Liver (tissue), 9 donors: Measurements from ENCODE around the gene NHERF1. TPM values are rescaled to one million over a fixed set of nuclear protein-coding genes. Genes with fewer than 3 reads are reported as not detected.

ENCODE experiments used
- DNase-seq: peaks from one replicate; pipeline ENCODE4 v3.0.0-alpha.2; 2017; ENCODE audit warnings: low spot score
- H3K27ac ChIP-seq, 2 donors: one replicate each; pipeline ENCODE4 v1.7.0; 2013; ENCODE audit warnings: inconsistent platforms in 2 of 2, low read length in 2 of 2, control low read depth in 1 of 2, low read depth in 1 of 2, mild to moderate bottlenecking in 1 of 2
- H3K27me3 ChIP-seq, 4 donors: one replicate each; pipeline versions ENCODE4 v1.6.1 to v1.7.0; 2013; ENCODE audit warnings: low read length in 3 of 4, inconsistent platforms in 1 of 4, mild to moderate bottlenecking in 1 of 4, moderate library complexity in 1 of 4; ENCODE audit not compliant: control insufficient read depth in 4 of 4, insufficient read depth in 4 of 4
- H3K36me3 ChIP-seq, 4 donors: one replicate each; pipeline versions ENCODE4 v1.6.1 to v1.7.0; 2013; ENCODE audit warnings: low read length in 3 of 4, mild to moderate bottlenecking in 3 of 4, low read depth in 1 of 4, moderate library complexity in 1 of 4; ENCODE audit not compliant: control insufficient read depth in 4 of 4, insufficient read depth in 3 of 4
- H3K4me1 ChIP-seq, 4 donors: one replicate each; pipeline versions ENCODE4 v1.6.1 to v1.7.0; 2013; ENCODE audit warnings: low read length in 3 of 4, mild to moderate bottlenecking in 3 of 4, moderate library complexity in 1 of 4; ENCODE audit not compliant: control insufficient read depth in 4 of 4, insufficient read depth in 4 of 4
- H3K4me3 ChIP-seq, 3 donors: one replicate each; pipeline versions ENCODE4 v1.6.1 to v1.7.0; 2013; ENCODE audit warnings: low read length in 3 of 3, control low read depth in 1 of 3, low read depth in 1 of 3, mild to moderate bottlenecking in 1 of 3
- H3K9ac ChIP-seq, 2 donors: one replicate each; pipeline ENCODE4 v1.7.0; 2013; ENCODE audit warnings: low read length in 2 of 2, mild to moderate bottlenecking in 2 of 2, moderate library complexity in 2 of 2, control low read depth in 1 of 2, low read depth in 1 of 2
- H3K9me3 ChIP-seq, 4 donors: one replicate each; pipeline versions ENCODE4 v1.6.1 to v1.7.0; 2013; ENCODE audit warnings: low read length in 3 of 4; ENCODE audit not compliant: control insufficient read depth in 4 of 4
- ATF3 ChIP-seq: IDR thresholded peaks from 2 replicates; pipeline ENCODE4 v1.6.1; 2016; ENCODE audit warnings: antibody characterized with exemption
- CTCF ChIP-seq: fragments of 150-350 bp; IDR thresholded peaks from 2 replicates; pipeline ENCODE4 v1.5.1; 2017; ENCODE audit warnings: improper control_type of control experiment, low read depth, low read length; ENCODE audit not compliant: missing input control
- EGR1 ChIP-seq, 2 donors: IDR thresholded peaks; 2 replicates each; pipeline ENCODE4 v1.6.1; 2016 to 2018; ENCODE audit warnings: antibody characterized with exemption in 2 of 2, low read depth in 2 of 2
- FOXA1 ChIP-seq: IDR thresholded peaks from 2 replicates; pipeline ENCODE4 v1.6.1; 2016; ENCODE audit warnings: antibody characterized with exemption
- FOXA2 ChIP-seq: IDR thresholded peaks from 2 replicates; pipeline ENCODE4 v1.6.1; 2016; ENCODE audit warnings: antibody characterized with exemption
- GABPA ChIP-seq, 2 donors: IDR thresholded peaks in 1 of 2; conservative IDR thresholded peaks in 1 of 2; 2 replicates each; pipeline ENCODE4 v1.6.1; 2016; ENCODE audit warnings: antibody characterized with exemption in 2 of 2, mild to moderate bottlenecking in 1 of 2, moderate library complexity in 1 of 2
- HNF4A ChIP-seq, 2 donors: conservative IDR thresholded peaks; 2 replicates each; pipeline ENCODE4 v1.6.1; 2016; ENCODE audit warnings: antibody characterized with exemption in 2 of 2, mild to moderate bottlenecking in 2 of 2
- HNF4G ChIP-seq: IDR thresholded peaks from 2 replicates; pipeline ENCODE4 v1.6.1; 2016; ENCODE audit warnings: antibody characterized with exemption
- JUND ChIP-seq, 2 donors: IDR thresholded peaks; 2 replicates each; pipeline ENCODE4 v1.6.1; 2016; ENCODE audit warnings: antibody characterized with exemption in 2 of 2
- MAX ChIP-seq: IDR thresholded peaks from 2 replicates; pipeline ENCODE4 v1.6.1; 2016; ENCODE audit warnings: antibody characterized with exemption
- NR2F2 ChIP-seq: IDR thresholded peaks from 2 replicates; pipeline ENCODE4 v1.6.1; 2016; ENCODE audit warnings: antibody characterized with exemption
- RAD21 ChIP-seq, 2 donors: IDR thresholded peaks; 2 replicates each; pipeline ENCODE4 v1.6.1; 2016; ENCODE audit warnings: antibody characterized with exemption in 2 of 2, mild to moderate bottlenecking in 2 of 2
- REST ChIP-seq: IDR thresholded peaks from 2 replicates; pipeline ENCODE4 v1.6.1; 2016; ENCODE audit warnings: antibody characterized with exemption, mild to moderate bottlenecking
- RXRA ChIP-seq, 2 donors: IDR thresholded peaks; 2 replicates each; pipeline ENCODE4 v1.6.1; 2017 to 2018; ENCODE audit warnings: antibody characterized with exemption in 2 of 2, mild to moderate bottlenecking in 1 of 2
- SP1 ChIP-seq: IDR thresholded peaks from 2 replicates; pipeline ENCODE4 v1.6.1; 2018; ENCODE audit warnings: antibody characterized with exemption, mild to moderate bottlenecking
- TAF1 ChIP-seq: conservative IDR thresholded peaks from 2 replicates; pipeline ENCODE4 v1.6.1; 2016; ENCODE audit warnings: antibody characterized with exemption, mild to moderate bottlenecking
- YY1 ChIP-seq: IDR thresholded peaks from 2 replicates; pipeline ENCODE4 v1.6.1; 2016; ENCODE audit warnings: antibody characterized with exemption, mild to moderate bottlenecking
- ZBTB33 ChIP-seq: IDR thresholded peaks from 2 replicates; pipeline ENCODE4 v1.6.1; 2016; ENCODE audit warnings: antibody characterized with exemption
- WGBS: extraction: QIAGEN DNeasy Blood & Tissue Kit; methylation state at CpG from one replicate; pipeline ENCODE4 v1.1.7; 2013; 5-methylcytosine and 5-hydroxymethylcytosine counted together
- polyA plus RNA-seq, 2 donors: library from polyadenylated mRNA; stranded (reverse) in 1 of 2; unstranded in 1 of 2; fragments of 200-250 nt in 1 of 2; fragments of >200 nt in 1 of 2; fragmentation: Nextera tagmentation in 1 of 2; extraction: Ambion mirVana in 1 of 2; gene quantifications; one replicate each; pipeline versions ENCODE4 v1.2.1 to v1.2.3, GENCODE V29; 2013 to 2015
- total RNA-seq, 2 donors: library from RNA; depleted of rRNA; stranded (reverse); fragments of >200 nt; gene quantifications; one replicate each; pipeline ENCODE4 v1.2.3, GENCODE V29; 2014
- donor health status: healthy.
- donor health status: healthy.
- donor health status: healthy.
- donor health status: healthy.
- donor health status: healthy.

Gene NHERF1
- total and polyA plus RNA-seq, 4 donors, result 38.1 to 160 (median 94.7) TPM

GRCh38 chr17:74736513-74737298 is 11.7 kb upstream of the NHERF1 start, which contains the start of gene RAB37:
TSS of gene RAB37 (plus strand) at chr17:74737256. CDS start at chr17:74737273, 17 bp downstream.
- TF ChIP-seq FOXA2, result peak; percentile 42
- TF ChIP-seq HNF4G, result peak; percentile 97
- TF ChIP-seq GABPA (IDR thresholded peaks at IDR 0.05 in 1 of 2, conservative IDR thresholded peaks at IDR 0.05 in 1 of 2), result peak in 1 of 2 donors; percentile 72
- no peak for TF ChIP-seq JUND (IDR thresholded peaks at IDR 0.05)
- peak; percentile 84 to 91 for TF ChIP-seq RXRA (IDR thresholded peaks at IDR 0.05)
- TF ChIP-seq SP1, result peak; percentile 96
- TF ChIP-seq REST, result peak; percentile 81
- TF ChIP-seq HNF4A (conservative IDR thresholded peaks at IDR 0.05), result peak; percentile 94 to 96
- no peak for TF ChIP-seq ATF3
- TF ChIP-seq FOXA1, result no peak
- peak in 1 of 2 donors; percentile 52 for TF ChIP-seq EGR1 (IDR thresholded peaks at IDR 0.05; ENCODE audit: low read depth in 2 of 2)
- TF ChIP-seq CTCF, result no peak
- no peak for TF ChIP-seq YY1
- no peak for TF ChIP-seq NR2F2
- TF ChIP-seq MAX, result no peak
- TF ChIP-seq TAF1, result no peak
- TF ChIP-seq ZBTB33, result no peak
- TF ChIP-seq RAD21 (IDR thresholded peaks at IDR 0.05), result peak; percentile 21 to 69
- peak; percentile 71 for DNase-seq
- Histone ChIP-seq H3K4me3 (peak within 1 kb of the TSS; percentile 54 to 65 (median 65)), H3K9ac (peak within 1 kb of the TSS; percentile 8 to 46), H3K27ac (peak within 1 kb of the TSS; percentile 84 to 88), H3K36me3 (no peaks in the 10 kb centered on the region), H3K4me1 (peaks cover 11 to 32% (median 22%) of the 10 kb centered on the region in 4 donors), H3K27me3 (no peaks in the 10 kb centered on the region), H3K9me3 (no peaks in the 10 kb centered on the region)
- WGBS, result under 1% methylated on average over 67 of the region's 67 CpGs
